ENCODE measurements around the gene CCL15.
A peak's percentile ranks its signal among the peaks of the same experiment; 100 is the strongest.

The CCL15 gene

DNA sequence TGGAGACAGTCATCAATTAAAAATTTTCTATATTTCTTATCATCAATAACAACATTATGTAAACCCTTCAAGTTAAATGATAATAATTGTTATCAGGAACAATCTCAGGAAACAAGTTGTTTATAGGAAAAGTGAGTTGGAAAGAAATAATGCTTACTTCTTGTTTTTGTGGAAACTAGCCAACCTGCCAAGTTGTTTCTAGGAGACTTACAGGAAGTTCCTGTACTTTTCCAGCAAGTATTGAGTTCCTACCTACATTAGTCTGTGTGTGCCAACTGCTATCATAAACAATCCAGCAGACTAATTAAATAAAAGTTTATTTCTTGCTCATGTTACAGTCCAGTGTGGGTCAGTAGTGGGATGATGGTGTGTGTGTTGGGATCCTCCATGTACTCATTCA lies 13.2 kb downstream of the CCL15 start:
- no peak for DNase-seq

DNA sequence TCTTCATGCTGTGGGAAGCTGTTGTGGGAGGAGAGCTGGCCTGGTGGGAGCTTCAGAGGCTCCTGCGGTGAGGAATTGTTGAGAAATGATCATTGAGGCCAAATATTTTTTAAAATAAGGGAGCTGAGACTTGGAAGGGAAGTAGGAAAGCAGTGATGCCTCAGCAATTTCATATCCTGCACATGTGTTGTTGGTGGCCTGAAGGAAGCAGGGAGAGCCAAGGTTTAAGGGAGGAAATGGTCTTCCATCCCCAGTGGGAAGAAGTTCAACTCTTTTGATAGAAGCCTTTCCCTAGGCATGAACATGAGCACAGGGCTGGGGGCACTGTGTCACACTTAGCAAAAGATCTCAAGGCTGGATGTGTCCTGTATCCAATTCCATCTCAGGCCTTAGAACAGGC lies 14.7 kb downstream of the CCL15 start, which contains the start of gene CCL14:
Gene CCL14 (minus strand): TSS at position 87 of the 400 bp plus-strand sequence. CDS start 80 bp downstream, at position 7.
- no peak for DNase-seq

DNA sequence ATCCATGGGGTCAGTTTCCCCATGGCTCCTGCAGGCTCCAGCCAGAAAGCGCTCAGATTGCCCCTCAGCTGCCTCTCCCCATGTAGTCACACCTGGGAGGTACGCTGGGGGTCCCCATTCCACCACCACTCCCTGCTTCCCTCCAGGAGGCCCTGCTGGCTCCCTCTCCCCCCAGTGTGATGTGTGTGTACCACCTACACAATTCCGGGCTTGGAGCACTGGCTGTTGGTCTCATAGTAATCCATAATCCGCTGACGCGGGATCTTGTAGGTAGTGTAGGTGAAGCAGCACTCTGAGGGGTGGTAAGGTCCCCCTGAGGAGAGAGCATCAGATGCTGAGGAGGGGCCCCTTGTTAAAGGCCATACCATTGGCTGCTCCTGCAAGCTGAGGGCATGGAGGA lies 17.2 kb downstream of the CCL15 start:
- DNase-seq: no peak

DNA sequence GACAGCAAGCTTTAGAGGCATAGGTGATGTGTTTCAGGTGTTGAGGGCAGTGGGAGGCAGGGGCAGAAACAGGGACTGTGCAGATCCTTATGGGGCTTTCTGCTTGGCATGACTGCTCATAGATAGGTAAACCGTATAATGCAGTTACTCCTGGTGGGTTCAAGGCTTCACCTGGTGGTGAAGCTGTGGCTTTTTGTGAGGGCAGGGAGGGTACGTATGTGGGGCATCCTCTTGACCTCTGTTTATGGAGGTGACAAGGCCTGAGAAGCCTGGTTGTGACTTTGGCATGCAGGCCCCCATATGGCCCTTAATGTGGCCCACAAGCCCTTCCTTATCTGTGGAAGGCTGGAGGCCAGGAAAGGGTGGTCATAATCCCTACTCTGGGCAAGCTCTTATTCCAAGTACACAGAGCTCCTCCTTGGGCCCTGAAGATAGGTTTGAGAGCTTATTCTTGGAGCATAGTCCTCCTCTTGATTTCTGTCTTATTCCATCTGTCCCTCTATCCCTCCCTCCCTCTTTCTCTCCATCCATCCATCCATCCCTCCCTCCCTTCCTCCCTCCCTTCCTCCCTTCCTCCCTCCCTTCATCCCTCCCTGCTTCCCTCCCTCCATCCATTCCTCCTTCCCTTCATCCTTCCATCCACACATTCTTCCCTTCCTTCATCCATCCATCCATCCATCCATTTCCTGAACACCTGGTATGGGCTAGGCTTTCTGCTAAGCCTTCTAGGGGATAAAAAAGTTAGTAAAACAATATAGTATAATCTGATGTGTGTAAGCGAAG lies 18.8 kb downstream of the CCL15 start:
- no peak for DNase-seq

DNA sequence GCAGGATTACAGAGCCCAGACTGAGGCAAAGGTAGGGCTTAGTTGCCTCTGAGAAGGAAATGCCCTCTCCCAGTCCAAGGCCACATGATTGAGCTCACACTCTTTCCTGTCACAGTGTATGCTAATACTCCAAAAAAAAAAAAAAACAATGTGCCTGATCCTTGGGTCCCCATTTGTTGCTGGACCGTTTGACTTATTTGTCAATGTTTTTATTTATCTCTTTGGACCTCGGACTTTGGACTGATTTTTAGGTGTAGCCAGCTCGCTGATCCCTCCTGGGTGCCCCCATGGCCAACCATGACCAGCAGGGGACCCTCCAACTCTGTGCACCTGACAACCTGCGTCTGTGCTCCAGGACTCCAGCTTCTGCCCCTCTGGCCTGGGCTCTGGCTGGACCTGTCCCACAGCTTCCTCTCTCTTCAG lies 19.4 kb downstream of the CCL15 start:
- no peak for DNase-seq

DNA sequence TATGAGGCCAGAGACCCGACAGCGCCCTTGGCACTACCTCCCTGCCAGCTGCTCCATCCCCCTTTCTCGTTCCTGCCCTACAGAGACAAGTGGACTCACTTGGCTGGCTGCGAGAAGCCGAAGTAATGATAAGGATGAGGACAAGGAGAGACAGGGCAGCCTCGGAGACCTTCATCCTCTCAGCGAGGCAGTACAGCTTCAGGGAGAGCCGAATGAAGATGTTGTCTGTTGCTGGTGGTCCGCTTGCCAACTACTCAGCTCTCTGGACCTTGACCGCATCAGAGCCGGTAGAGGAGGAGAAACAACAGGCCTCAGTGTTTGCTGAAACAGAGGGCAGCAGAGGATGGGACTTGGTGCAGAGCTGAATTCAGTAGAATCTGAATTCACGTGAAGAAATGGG lies 20.1 kb downstream of the CCL15 start, which contains the start of gene CCL16:
Gene CCL16 (minus strand): TSS at position 252 of the 400 bp plus-strand sequence. CDS start 77 bp downstream, at position 175.
- no peak for DNase-seq

DNA sequence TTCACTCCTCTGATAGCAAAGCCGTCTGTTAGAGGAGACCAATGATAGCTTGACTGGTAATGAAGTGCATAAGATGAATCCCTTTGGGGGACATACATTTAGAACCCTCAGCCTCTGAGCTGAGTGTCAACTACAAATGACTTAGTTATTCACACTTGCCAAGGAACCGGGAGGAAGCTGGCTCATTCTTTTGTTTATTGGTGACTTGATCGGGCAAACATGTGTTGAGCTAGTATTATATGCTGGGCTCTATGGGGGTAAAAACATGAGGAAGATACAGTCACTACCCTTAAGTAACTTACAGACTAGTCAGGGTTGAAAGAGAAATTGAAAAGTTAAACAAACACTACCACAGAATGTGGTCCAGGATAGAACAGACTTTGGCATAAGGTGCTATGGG lies 23.0 kb downstream of the CCL15 start:
- no peak for DNase-seq

DNA sequence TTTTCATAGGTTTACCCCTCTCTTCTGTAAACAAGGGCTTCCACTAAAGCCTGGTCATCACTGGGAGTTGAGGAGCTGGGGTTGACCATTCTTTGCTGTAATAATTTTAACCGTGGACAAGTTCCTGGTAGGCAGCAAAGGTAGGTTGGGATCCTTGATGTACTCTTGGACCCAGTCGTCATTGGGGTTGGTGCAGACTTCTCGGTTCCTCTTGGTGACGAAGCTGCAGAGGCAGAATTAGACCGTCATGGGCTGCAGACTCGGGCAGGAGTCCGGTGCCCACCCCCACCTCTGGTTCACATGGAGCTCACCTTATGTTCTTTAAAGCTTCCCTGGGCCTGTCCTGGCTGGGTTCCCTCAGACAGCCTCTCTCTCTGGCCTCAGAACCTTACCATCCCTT lies 23.8 kb downstream of the CCL15 start:
- no peak for DNase-seq

DNA sequence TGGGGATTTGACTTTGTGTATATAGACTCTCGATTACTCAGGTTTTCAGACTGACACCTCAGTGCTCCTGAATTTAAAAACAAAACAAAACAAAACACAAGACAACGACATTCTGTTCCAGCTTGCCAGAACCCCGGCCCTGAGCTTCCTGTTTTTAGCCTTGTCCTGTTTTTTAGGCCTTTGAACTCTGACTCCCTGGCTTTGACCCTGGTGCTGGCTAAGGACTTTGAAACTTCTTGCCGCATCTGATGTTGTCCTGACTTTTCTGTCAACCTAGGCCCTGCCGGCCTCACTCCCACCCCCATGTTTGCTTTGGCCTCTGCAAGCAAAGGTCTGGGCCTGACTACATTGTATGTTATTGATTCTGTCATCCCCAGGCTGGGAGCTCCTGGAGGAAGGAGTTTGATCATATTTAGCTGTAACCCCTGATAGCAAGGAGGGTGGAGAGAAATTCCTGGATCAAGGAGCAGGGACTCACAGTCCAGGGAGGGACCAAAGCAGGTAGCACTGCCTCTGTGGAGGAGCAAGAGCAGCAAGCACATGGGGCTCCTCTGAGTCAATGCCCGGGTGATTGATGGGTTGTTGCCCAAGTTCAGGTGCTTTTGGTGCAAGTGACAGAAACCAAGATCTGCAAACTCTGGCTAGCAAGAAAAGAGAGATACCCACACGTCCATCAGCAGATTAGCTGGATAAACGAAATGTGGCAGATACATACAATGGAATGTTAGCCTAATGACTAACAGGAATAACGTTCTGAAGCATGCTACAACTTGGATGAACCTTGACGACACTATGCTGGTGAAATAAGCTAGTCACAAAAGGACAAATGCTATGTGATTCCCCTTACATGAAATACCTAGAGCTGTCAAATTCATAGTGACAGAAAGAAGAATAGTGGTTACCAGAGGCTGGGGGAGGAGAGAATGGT lies 27.8 kb downstream of the CCL15 start:
- DNase-seq: no peak

DNA sequence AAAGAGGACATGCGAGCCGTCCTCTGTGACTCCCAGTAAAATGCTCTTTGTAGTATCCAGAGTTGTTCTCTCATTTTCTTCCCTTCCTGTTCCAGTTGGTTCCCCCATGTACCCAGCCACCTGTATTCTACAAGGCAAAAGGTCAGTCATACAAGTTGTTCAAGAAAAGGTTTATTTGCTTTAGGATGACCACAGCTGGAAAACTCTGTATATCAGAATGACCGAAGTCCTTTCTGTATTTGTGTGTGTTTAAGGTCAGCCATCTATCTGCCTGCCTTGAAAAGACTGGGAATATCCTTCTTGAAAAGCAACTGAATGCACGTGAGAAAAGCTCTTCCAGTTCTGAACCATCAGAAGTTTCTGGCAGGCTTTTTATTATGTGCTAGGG lies 28.4 kb downstream of the CCL15 start:
- no peak for DNase-seq

DNA sequence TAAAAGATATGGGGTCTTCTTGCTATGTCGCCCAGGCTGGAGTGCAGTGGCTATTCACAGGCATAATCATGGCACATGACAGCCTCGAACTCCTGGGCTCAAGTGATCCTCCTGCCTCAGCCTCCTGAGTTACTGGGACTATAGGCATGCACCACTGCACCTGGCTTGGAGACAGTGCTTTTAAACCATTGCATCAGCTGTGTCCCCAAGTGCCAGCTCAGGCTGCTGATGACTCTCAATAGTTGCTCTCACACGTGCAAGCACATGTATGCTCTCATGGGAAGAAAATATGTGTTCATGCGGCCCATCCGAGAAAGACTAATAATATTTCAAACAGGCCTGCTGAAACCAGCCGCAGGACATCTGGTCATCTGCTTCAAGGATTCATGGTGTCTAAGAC lies 28.8 kb downstream of the CCL15 start:
- no peak for DNase-seq

DNA sequence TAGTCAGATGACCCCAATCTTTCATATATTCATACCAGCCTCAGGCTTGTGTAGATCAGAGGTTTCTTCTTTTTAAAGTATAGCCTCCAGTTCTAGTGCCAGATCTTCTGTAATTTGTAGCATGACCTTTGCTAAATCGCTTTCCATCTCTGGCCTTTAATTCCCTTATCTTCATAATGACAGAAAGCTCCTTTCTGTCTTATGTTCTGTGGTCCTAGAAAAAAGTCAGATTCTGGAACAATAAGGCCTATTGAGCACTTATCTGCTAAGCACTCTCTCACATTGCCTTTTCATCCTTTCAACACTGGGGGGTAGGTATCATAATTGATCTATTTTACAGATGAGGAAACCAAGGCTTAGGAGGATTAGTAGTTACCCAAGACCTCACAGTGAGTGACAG lies 29.3 kb downstream of the CCL15 start:
- no peak for DNase-seq

DNA sequence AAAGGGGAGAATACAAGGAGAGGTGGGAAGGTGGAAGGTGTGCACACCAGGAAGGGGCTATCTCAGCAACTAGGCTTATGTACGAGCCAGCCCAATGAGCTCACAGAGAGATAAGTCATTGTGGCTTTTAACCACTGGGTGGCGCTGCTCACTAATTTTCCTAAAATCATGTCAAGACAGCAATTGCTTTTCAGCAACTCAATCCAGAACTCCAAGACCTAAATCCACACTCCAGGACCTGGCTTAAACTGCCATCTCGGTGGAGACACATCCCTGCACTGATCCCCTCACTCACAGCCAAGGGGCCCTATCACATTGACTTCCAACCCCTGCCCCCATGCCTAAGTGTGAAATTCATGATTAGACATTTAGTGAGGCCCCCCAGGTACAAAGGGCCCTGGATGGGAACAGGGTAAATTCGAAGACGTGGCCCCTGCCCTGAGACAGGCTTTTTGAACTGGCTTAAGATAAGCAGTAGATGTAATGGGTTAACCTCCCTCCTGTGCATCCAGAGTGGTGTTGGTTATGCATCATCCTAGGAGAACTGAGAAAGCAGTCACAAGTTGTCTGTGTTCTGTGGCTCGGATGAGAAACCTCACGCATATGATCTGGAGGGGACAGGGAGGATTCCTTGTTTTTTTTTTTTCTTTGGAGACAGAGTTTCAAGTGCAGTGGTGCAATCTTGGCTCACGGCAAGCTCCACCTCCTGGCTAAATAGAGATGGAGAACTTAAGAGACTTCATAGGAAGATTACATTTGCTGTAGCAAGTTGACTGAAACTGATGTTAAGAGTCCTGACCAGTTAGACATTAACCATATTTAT lies 31.6 kb downstream of the CCL15 start:
- DNase-seq: peak; percentile 42

DNA sequence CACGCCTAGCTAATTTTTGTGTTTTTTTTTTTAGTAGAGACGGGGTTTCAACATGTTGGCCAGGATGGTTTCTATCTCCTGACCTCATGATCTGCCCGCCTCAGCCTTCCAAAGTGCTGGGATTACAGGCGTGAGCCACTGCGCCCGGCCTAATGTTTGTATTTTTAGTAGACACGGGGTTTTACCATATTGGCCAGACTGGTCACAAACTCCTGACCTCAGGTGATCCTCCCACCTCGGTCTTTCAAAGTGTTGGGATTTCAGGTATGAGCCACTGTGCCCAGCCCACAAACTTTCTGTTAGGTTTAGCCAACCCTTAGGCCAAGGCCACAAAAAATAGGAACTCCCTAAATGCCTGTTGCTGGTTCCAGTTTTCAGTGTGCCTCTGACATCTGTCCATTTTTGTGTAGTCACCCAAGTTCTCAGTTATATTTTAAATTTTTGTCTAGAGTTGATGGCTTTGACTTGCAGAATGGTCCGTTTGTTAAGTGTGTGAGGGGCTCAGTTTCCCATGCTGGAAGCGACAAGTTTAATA lies 32.8 kb downstream of the CCL15 start:
- DNase-seq: no peak

DNA sequence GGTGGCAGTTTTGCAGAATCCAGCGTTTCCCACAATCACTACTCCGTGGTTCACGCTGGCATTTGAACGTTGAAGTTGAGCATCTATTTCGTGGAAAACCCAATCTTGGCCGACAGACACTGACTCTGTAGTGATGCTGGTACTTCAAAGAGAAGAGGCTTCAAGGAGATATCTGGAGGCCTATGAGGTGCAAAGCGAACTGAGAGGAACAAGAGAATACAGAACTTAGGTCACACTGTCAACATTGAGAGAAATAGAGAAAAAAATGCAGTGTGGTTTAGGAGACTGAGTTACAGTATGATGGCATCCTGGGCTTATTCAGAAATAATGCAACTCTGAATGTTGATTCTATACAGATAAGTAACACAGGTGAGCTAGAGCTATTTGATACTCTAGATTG lies 36.1 kb downstream of the CCL15 start:
- no peak for DNase-seq

DNA sequence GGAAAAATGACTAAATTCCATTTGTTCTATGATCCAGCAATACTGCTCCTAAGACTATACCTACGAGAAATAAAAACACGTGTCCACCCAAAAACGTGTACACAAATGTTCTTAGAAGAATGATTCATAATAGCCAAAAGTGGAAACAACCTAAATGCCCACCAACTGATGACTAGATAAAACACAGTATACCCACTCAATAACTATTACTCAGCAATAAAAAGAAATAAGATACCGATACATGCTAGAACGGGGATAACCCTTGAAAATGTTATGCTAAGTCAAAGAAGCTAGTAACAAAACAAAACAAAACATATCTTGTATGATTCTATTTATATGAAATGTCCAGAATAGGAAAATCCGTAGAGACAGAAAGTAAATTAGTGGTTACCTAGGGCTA lies 37.7 kb downstream of the CCL15 start:
- DNase-seq: no peak

DNA sequence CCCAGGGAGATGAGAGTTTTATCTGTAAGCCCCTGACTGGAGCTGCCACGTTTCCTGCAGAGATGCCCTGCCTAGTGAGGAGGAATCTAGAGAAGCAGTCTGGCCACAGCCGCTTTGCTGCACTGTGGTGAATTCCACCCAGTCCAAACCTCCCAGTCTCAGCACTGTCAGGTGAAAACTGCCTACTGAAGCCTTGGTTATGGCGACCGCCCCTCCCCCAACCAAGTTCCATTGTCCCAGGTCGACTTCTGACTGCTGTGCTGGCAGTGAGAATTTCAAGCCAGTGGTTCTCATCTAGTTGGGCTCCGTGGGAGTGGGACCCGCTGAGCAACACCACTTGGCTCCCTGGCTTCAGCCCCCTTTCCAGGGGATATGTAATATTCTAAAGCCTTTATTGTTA lies 47.6 kb downstream of the CCL15 start:
- DNase-seq: no peak

DNA sequence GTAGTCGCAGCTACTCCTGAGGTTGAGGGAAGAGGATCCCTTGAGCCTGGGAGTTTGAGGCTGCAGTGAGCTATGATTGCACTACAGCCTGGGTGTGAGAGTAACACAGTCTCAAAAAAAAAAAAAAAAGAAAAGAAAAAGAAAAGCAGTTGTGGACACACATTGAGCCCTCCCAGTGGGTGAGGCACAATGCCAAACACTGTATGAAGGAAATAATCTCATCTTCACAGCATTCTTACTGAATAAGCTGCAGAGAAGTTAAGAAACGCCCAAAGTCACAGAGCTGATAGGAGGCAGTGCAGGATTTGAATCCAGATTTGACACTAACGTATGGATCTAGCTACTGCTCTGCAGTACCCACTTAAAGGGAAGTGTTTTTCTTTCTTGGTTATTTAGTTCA lies 52.0 kb downstream of the CCL15 start:
- DNase-seq: no peak

DNA sequence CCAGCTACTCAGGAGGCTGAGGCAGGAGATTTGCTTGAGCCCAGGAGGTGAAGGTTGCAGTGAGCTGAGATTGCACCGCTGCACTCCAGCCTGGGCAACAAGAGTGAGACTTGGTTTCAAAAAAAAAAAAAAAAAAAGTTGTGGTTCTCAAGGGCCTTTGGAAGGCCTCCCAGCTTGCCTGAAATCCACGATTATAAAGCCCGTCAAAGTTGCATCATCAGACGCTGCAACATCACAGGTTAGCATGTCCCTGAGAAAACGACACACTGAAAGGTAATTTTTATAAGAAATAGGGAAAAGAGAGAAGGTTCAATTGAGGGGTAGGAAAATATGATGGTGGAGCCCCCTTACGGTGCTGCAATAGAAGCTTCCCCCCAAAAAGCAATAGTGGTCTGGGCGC lies 53.3 kb downstream of the CCL15 start:
- DNase-seq: no peak

All from activated CD4-positive, alpha-beta T cell treated with anti-CD3 and anti-CD28 coated beads for 1 hour (primary cell).